C4-2B (cell line): Measurements from ENCODE around the gene ALDH1L2.

Experiments
- H3K27ac ChIP-seq: fragments of 450-650 bp; 2 replicates; pipeline ENCODE4 v1.5.1; 2017
- CTCF ChIP-seq: fragments of 450-650 bp; conservative IDR thresholded peaks from 2 replicates; pipeline ENCODE4 v1.5.1; 2017; ENCODE audit warnings: mild to moderate bottlenecking
- ZFX ChIP-seq: fragments of 450-650 bp; IDR thresholded peaks from 2 replicates; pipeline ENCODE4 v1.6.1; 2017

The ALDH1L2 gene

DNA sequence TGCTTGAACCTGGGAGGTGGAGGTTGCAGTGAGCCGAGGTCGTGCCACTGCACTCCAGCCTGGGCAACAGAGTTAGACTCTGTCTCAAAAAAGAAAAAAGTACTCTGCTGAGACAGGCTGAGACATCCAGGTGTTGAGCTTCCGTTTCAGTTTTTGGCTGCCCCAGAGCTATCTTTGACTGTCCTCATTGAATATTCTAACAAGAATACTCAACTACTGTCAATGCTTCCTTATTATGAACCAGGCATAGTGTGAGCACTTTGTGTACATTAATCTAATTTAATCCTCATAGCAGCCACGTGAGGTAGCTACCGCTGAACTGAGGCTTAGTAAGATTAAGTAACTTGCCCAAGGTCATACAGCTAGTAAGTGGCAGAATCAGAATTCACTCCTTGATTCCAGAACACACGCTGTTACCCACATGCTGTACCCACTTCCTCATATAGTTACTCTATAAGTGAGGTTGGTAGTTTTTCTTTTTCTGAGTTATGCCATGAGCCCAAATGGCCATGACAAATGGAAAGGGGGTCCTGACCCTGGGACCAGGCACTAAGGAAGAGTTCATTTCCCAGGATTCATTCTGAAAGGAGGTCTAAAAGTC, 11.3 kb downstream of the ALDH1L2 start:
- H3K27ac ChIP-seq, result no peak overlapping the region
- no peak for TF ChIP-seq CTCF
- TF ChIP-seq ZFX, result no peak

DNA sequence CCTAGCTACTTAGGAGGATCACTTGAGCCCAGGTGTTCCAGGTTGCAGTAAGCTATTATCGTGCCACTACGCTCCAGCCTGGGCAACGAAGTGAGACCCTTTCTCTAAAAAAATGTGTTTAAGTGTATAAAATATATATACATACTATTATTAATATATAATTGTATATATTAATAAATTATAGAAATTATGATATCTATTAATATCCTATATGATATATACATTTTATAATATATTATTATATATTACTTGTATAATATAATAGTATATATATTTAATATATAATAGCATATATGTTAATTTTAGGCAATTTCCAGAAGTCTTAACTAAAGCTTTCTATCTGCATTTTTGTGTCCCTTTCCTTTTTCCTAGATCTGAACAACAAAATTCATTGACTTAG, 12.3 kb downstream of the ALDH1L2 start:
- no peak overlapping the region for H3K27ac ChIP-seq
- no peak for TF ChIP-seq ZFX
- TF ChIP-seq CTCF, result no peak

DNA sequence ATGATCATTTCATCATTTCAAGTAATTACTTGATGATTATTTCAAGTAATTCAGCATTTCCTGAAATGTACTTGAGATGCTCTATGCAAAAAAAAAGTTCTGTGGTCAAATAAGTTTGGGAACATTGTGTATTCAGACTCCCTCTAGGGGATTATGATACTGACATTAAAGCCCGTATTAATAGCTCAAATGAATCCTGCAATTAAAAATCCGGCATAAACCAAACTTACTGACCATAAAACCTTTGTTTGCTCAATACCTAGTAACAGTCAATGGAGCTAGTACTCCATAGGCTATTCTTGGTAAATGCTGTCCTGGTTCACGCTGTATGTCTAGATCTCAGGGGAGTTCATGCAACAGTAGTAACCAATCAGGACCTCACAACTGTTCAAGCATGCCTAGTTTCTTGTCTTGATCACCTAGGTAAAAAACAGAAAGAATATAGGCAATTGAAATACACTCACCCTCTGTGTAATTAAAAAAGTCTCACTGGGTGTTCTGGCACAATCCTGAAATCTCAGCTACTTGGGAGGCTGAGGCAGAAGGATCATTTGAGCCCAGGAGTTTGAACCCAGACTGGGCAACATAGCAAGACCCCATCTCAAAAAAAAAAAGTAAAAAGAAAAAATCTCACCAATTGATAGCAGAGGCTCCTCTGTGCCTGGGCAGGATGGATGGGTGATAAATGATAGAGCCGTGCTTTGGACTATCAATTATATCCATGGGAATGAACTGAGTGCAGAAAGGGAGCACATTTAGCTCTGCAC, 14.1 kb downstream of the ALDH1L2 start:
- no peak for TF ChIP-seq ZFX
- TF ChIP-seq CTCF, result no peak

GRCh38 chr12:105067511-105068031, 16.7 kb downstream of the ALDH1L2 start:
- no peak for TF ChIP-seq CTCF
- TF ChIP-seq ZFX, result no peak

More for the DNA sequence above, 14.1 kb downstream of the ALDH1L2 start:
- no peak overlapping the region for H3K27ac ChIP-seq

GRCh38 chr12:105064564-105065178, 19.6 kb downstream of the ALDH1L2 start:
- no peak for TF ChIP-seq ZFX
- TF ChIP-seq CTCF, result no peak

More at GRCh38 chr12:105067511-105068031, 16.7 kb downstream of the ALDH1L2 start:
- no peak overlapping the region for H3K27ac ChIP-seq

GRCh38 chr12:105060715-105061378, 23.4 kb downstream of the ALDH1L2 start:
- no peak overlapping the region for H3K27ac ChIP-seq
- TF ChIP-seq ZFX (no peak), CTCF (no peak)

More at GRCh38 chr12:105064564-105065178, 19.6 kb downstream of the ALDH1L2 start:
- H3K27ac ChIP-seq, result no peak overlapping the region
